SK-N-SH (cell line): ENCODE measurements around the gene ATP2A1. TPM values are rescaled to one million over a fixed set of nuclear protein-coding genes. Genes with fewer than 3 reads are reported as not detected.

ENCODE experiments used
- CTCF ChIA-PET: fragments of 300-600, 350-600 bp; formaldehyde crosslinking; extraction: SDS; loops from one replicate; lab custom pipeline; 2021; lab: Yijun Ruan, JAX
- POLR2A ChIA-PET: fragments of 350-600 bp; sonication (Branson Sonifier 250); formaldehyde crosslinking; extraction: SDS; loops from one replicate; lab custom pipeline; 2020; ENCODE audit warnings: antibody characterized with exemption, inconsistent platforms; lab: Yijun Ruan, JAX
- DNase-seq: peaks from one replicate; pipeline ENCODE4 v3.0.0; 2012
- H2AFZ ChIP-seq: fragments of 200-600 bp; sonication (generic); 2 replicates; pipeline ENCODE4 v1.8.1; 2016; ENCODE audit warnings: antibody characterized with exemption, mild to moderate bottlenecking, low read depth
- H3F3A ChIP-seq: fragments of 200-600 bp; sonication (generic); replicated peaks from 2 replicates; pipeline ENCODE3; 2016; ENCODE audit warnings: antibody characterized with exemption, mild to moderate bottlenecking; ENCODE audit not compliant: insufficient read depth
- H3K27ac ChIP-seq, 2 experiments: fragments of 200-500 bp in 1 of 2; fragments of 200-600 bp in 1 of 2; sonication (Bioruptor generic) in 1 of 2; sonication (generic), shearing (Covaris generic) in 1 of 2; 2 replicates each; pipeline versions ENCODE4 v1.5.1 to v1.6.1; 2014 to 2016; ENCODE audit warnings: low read depth in 2 of 2, inconsistent platforms in 1 of 2, low read length in 1 of 2, mild to moderate bottlenecking in 1 of 2, mixed read lengths in 1 of 2
- H3K27me3 ChIP-seq: fragments of 200-600 bp; sonication (generic), shearing (Covaris generic); 2 replicates; pipeline ENCODE4 v1.6.1; 2016; ENCODE audit warnings: mixed run types; ENCODE audit not compliant: insufficient read depth
- H3K36me3 ChIP-seq, 2 experiments: fragments of 200-500 bp in 1 of 2; fragments of 200-600 bp in 1 of 2; sonication (Bioruptor generic) in 1 of 2; sonication (generic) in 1 of 2; replicated peaks in 1 of 2; 2 replicates each; pipeline versions ENCODE3 to v1.5.1; 2014 to 2016; ENCODE audit warnings: low read length in 1 of 2, mild to moderate bottlenecking in 1 of 2; ENCODE audit not compliant: insufficient read depth in 2 of 2, control insufficient read depth in 1 of 2
- H3K4me1 ChIP-seq, 2 experiments: fragments of 200-500 bp in 1 of 2; fragments of 200-600 bp in 1 of 2; sonication (Bioruptor generic) in 1 of 2; sonication (generic), shearing (Covaris generic) in 1 of 2; 2 replicates each; pipeline versions ENCODE4 v1.5.1 to v1.6.1; 2014 to 2016; ENCODE audit warnings: low read depth in 1 of 2, low read length in 1 of 2, mixed run types in 1 of 2; ENCODE audit not compliant: insufficient read depth in 2 of 2, control insufficient read depth in 1 of 2
- H3K4me2 ChIP-seq: fragments of 200-600 bp; sonication (generic), shearing (Covaris generic); 2 replicates; pipeline ENCODE4 v1.6.1; 2017; ENCODE audit warnings: mixed run types
- H3K4me3 ChIP-seq, 2 experiments: fragments of 200-500 bp in 1 of 2; fragments of 200-600 bp in 1 of 2; sonication (Bioruptor generic) in 1 of 2; sonication (generic), shearing (Covaris generic) in 1 of 2; 2 replicates each; pipeline versions ENCODE4 v1.5.1 to v1.8.1; 2014 to 2016; ENCODE audit warnings: low read depth in 2 of 2, inconsistent platforms in 1 of 2, low read length in 1 of 2, mild to moderate bottlenecking in 1 of 2, mixed read lengths in 1 of 2, moderate library complexity in 1 of 2
- H3K79me2 ChIP-seq: fragments of 200-600 bp; sonication (generic); 2 replicates; pipeline ENCODE4 v1.8.1; 2017; ENCODE audit warnings: mild to moderate bottlenecking; ENCODE audit not compliant: insufficient read depth
- H3K9ac ChIP-seq: fragments of 200-600 bp; sonication (generic); 2 replicates; pipeline ENCODE4 v1.6.1; 2017; ENCODE audit warnings: mixed run types
- H3K9me2 ChIP-seq: fragments of 200-600 bp; sonication (generic); 2 replicates; pipeline ENCODE4 v1.6.1; 2017; ENCODE audit warnings: mixed run types
- H3K9me3 ChIP-seq: fragments of 200-600 bp; sonication (generic); 2 replicates; pipeline ENCODE4 v1.6.1; 2017; ENCODE audit warnings: mixed run types, mild to moderate bottlenecking, moderate library complexity
- H4K20me1 ChIP-seq: fragments of 200-600 bp; sonication (generic); 2 replicates; pipeline ENCODE4 v1.6.1; 2017; ENCODE audit warnings: mild to moderate bottlenecking, mixed run types; ENCODE audit not compliant: insufficient read depth
- CTCF ChIP-seq: fragments of 200-600 bp; sonication (generic); IDR thresholded peaks from 2 replicates; pipeline ENCODE4 v1.6.1; 2017; ENCODE audit warnings: antibody characterized with exemption, mild to moderate bottlenecking, moderate library complexity
- ELF1 ChIP-seq: IDR thresholded peaks from 2 replicates; pipeline ENCODE4 v1.4.0; 2012
- JUND ChIP-seq: IDR thresholded peaks from 2 replicates; pipeline ENCODE4 v1.4.0; 2012
- MXI1 ChIP-seq: IDR thresholded peaks from 2 replicates; pipeline ENCODE4 v1.6.1; 2012; ENCODE audit warnings: mild to moderate bottlenecking, low read depth, low read length, improper control_type of control experiment
- PBX3 ChIP-seq: IDR thresholded peaks from 2 replicates; pipeline ENCODE4; 2012
- RAD21 ChIP-seq: IDR thresholded peaks from 2 replicates; pipeline ENCODE4 v1.6.1; 2012; ENCODE audit warnings: mild to moderate bottlenecking, low read length
- RFX5 ChIP-seq: IDR thresholded peaks from 2 replicates; pipeline ENCODE4 v1.6.1; 2012; ENCODE audit warnings: mild to moderate bottlenecking, improper control_type of control experiment, low read length
- RXRA ChIP-seq: IDR thresholded peaks from 2 replicates; pipeline ENCODE4 v1.4.0; 2012; ENCODE audit warnings: low read depth, mild to moderate bottlenecking, borderline replicate concordance
- SIN3A ChIP-seq: IDR thresholded peaks from 2 replicates; pipeline ENCODE4 v1.6.1; 2012; ENCODE audit warnings: low read depth, mild to moderate bottlenecking, low read length, moderate library complexity, borderline replicate concordance
- SMC3 ChIP-seq: IDR thresholded peaks from 2 replicates; pipeline ENCODE4 v1.6.1; 2012; ENCODE audit warnings: low read depth, low read length, improper control_type of control experiment
- YY1 ChIP-seq: IDR thresholded peaks from 2 replicates; pipeline ENCODE4 v1.4.0; 2012; ENCODE audit warnings: low read depth, mild to moderate bottlenecking
- WGBS: methylation state at CpG from one replicate; pipeline ENCODE4 v1.1.6; 2017; ENCODE audit warnings: low lambda C conversion rate; 5-methylcytosine and 5-hydroxymethylcytosine counted together
- polyA plus RNA-seq, 3 experiments: library from polyadenylated mRNA; depleted of rRNA; stranded (reverse); fragments of >200 nt; gene quantifications; 2 replicates each; pipeline ENCODE4 v1.2.3, GENCODE V29; 2012
- TF ChIP-seq, protein P1 (sequence below): fragments of 150-350 bp; IDR thresholded peaks from 2 replicates; pipeline ENCODE4 v1.6.1; 2017; ENCODE audit warnings: antibody characterized with exemption, low read length, low read depth, borderline replicate concordance
- TF ChIP-seq, protein P2 (sequence below): IDR thresholded peaks from 2 replicates; pipeline ENCODE4 v1.4.0; 2012; ENCODE audit warnings: low read depth
- TF ChIP-seq, protein P3 (sequence below): IDR thresholded peaks from 2 replicates; pipeline ENCODE4 v1.4.0; 2012; ENCODE audit warnings: low read depth, borderline replicate concordance
- TF ChIP-seq, protein P4 (sequence below): IDR thresholded peaks from 2 replicates; pipeline ENCODE4 v1.4.0; 2012; ENCODE audit warnings: low read depth, borderline replicate concordance

ATP2A1 gene
- polyA plus RNA-seq, 1 of the 3 experiments (the other 2 are of a cell fraction): 3.0 TPM

DNA sequence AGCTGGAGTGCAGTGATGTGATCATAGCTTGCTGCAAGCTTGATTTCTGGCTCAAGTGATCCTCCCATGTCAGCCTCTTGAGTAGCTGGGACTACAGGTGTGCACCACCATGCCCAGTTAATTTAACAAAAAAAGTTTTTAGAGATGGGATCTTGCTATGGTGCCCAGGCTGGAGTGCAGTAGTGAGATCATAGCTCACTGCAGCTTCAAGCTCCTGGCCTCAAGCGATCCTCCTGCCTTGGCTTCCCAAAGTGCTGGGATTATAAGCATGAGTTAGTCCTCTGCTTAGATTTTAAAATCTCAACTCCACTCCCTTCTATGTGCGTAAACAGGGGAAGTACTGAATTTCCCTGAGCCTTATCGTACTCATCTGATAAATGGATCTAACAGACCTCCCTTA, 40.4 kb downstream of the ATP2A1 start:
- Histone ChIP-seq H3K27ac (no peak overlapping the region), H3K9ac (no peak overlapping the region), H3K9me3 (no peaks in the 10 kb centered on the region), H3K36me3 (peaks cover 12 to 24% of the 10 kb centered on the region in 2 experiments), H3K27me3 (no peaks in the 10 kb centered on the region), H2AFZ (no peak overlapping the region), H3K4me2 (no peak overlapping the region), H3K4me1 (no peaks in the 10 kb centered on the region), H4K20me1 (no peaks in the 10 kb centered on the region), H3F3A (peaks cover 14% of the 10 kb centered on the region), H3K79me2 (0 out of 2 replicates have a peak, but pooled peaks cover 4% of the 10 kb centered on the region), H3K4me3 (no peak overlapping the region), H3K9me2 (no peaks in the 10 kb centered on the region)
- DNase-seq: no peak
- TF ChIP-seq SIN3A: no peak
- TF ChIP-seq RXRA: no peak
- no peak for TF ChIP-seq CTCF
- no peak for TF ChIP-seq SMC3
- TF ChIP-seq, protein P1, sequence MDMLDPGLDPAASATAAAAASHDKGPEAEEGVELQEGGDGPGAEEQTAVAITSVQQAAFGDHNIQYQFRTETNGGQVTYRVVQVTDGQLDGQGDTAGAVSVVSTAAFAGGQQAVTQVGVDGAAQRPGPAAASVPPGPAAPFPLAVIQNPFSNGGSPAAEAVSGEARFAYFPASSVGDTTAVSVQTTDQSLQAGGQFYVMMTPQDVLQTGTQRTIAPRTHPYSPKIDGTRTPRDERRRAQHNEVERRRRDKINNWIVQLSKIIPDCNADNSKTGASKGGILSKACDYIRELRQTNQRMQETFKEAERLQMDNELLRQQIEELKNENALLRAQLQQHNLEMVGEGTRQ: no peak
- no peak for TF ChIP-seq PBX3
- TF ChIP-seq, protein P2, sequence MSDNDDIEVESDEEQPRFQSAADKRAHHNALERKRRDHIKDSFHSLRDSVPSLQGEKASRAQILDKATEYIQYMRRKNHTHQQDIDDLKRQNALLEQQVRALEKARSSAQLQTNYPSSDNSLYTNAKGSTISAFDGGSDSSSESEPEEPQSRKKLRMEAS: no peak
- TF ChIP-seq, protein P3, sequence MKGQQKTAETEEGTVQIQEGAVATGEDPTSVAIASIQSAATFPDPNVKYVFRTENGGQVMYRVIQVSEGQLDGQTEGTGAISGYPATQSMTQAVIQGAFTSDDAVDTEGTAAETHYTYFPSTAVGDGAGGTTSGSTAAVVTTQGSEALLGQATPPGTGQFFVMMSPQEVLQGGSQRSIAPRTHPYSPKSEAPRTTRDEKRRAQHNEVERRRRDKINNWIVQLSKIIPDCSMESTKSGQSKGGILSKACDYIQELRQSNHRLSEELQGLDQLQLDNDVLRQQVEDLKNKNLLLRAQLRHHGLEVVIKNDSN: no peak
- TF ChIP-seq RFX5: no peak
- TF ChIP-seq ELF1: no peak
- TF ChIP-seq JUND: no peak
- no peak for TF ChIP-seq YY1
- 100% methylated on average over 3 of the region's 3 CpGs for WGBS
- POLR2A ChIA-PET: no interaction called here
- CTCF ChIA-PET: interaction anchor here (1.7 kb wide), 1 partner anchor 27 kb away, joined by 6 read pairs; no protein-coding TSS in a partner anchor

GRCh38 chr16:28923231-28923587, 44.9 kb downstream of the ATP2A1 start:
- ChIA-PET POLR2A (interaction anchor here (1.0 kb wide), 1 partner anchor 60 kb away, joined by 3 read pairs; the partner anchor contains the start of gene SH2B1), CTCF (interaction anchor here (1.1 kb wide), 1 partner anchor 22 kb away, joined by 7 read pairs; no protein-coding TSS in a partner anchor)
- DNase-seq: no peak
- 94% methylated on average over 3 of the region's 3 CpGs for WGBS
- no peak overlapping the region for H3K4me3 ChIP-seq
- H3K27ac ChIP-seq: no peak overlapping the region
- H3K4me2 ChIP-seq: no peak overlapping the region
- no peaks in the 10 kb centered on the region for H3K27me3 ChIP-seq
- no peak overlapping the region for H2AFZ ChIP-seq
- no peak overlapping the region for H3K9ac ChIP-seq
- H3F3A ChIP-seq: peaks cover 10% of the 10 kb centered on the region
- H4K20me1 ChIP-seq: 0 out of 2 replicates have a peak, but pooled peaks cover 6% of the 10 kb centered on the region
- peaks cover 0 to 5% of the 10 kb centered on the region in 2 experiments; a peak in 1 of 4 replicates for H3K4me1 ChIP-seq
- H3K9me2 ChIP-seq: no peaks in the 10 kb centered on the region
- no peaks in the 10 kb centered on the region for H3K9me3 ChIP-seq
- peaks cover 8 to 19% of the 10 kb centered on the region in 2 experiments for H3K36me3 ChIP-seq
- H3K79me2 ChIP-seq: 0 out of 2 replicates have a peak, but pooled peaks cover 4% of the 10 kb centered on the region
- no peak for TF ChIP-seq RAD21
- TF ChIP-seq, protein P3: no peak
- TF ChIP-seq, protein P1: no peak
- TF ChIP-seq, protein P4, sequence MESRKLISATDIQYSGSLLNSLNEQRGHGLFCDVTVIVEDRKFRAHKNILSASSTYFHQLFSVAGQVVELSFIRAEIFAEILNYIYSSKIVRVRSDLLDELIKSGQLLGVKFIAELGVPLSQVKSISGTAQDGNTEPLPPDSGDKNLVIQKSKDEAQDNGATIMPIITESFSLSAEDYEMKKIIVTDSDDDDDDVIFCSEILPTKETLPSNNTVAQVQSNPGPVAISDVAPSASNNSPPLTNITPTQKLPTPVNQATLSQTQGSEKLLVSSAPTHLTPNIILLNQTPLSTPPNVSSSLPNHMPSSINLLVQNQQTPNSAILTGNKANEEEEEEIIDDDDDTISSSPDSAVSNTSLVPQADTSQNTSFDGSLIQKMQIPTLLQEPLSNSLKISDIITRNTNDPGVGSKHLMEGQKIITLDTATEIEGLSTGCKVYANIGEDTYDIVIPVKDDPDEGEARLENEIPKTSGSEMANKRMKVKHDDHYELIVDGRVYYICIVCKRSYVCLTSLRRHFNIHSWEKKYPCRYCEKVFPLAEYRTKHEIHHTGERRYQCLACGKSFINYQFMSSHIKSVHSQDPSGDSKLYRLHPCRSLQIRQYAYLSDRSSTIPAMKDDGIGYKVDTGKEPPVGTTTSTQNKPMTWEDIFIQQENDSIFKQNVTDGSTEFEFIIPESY: no peak
- no peak for TF ChIP-seq MXI1
